HG03135 (cell line): ENCODE measurements around the gene MYO18A.
"Not testable (repeated sequence)": the region's sequence is repeated elsewhere in the genome, so short reads cannot be mapped to it uniquely, and the experiment has no call there.

Experiments used
- ATAC-seq: cut with Tn5 transposase; IDR thresholded peaks from one replicate; pipeline ENCODE4 v1.9.1; 2021; ENCODE audit warnings: mild to moderate bottlenecking, moderate library complexity; ENCODE audit not compliant: unreplicated experiment

Gene MYO18A

GRCh38 chr17:29108823-29109476, 71.2 kb downstream of the MYO18A start:
- ATAC-seq: no peak

GRCh38 chr17:29107933-29108822, 72.0 kb downstream of the MYO18A start:
- ATAC-seq: no peak

GRCh38 chr17:29107084-29107483, 73.1 kb downstream of the MYO18A start:
- ATAC-seq: no peak

- no peak for ATAC-seq
These were observed 76.9 kb downstream of the MYO18A start for GRCh38 chr17:29103341-29103740.

GRCh38 chr17:29102741-29103181, 77.4 kb downstream of the MYO18A start:
- no peak for ATAC-seq

- ATAC-seq: no peak
These were observed 78.2 kb downstream of the MYO18A start for GRCh38 chr17:29102046-29102445.

GRCh38 chr17:29100296-29100695, 79.9 kb downstream of the MYO18A start:
- no peak for ATAC-seq

- no peak for ATAC-seq
These were observed 80.7 kb downstream of the MYO18A start for GRCh38 chr17:29099527-29099926.

- no peak for ATAC-seq
These were observed 84.1 kb downstream of the MYO18A start for GRCh38 chr17:29096094-29096493.

GRCh38 chr17:29095439-29095838, 84.8 kb downstream of the MYO18A start:
- ATAC-seq: no peak

GRCh38 chr17:29094101-29094708, 86.0 kb downstream of the MYO18A start:
- ATAC-seq: no peak

- no peak for ATAC-seq
These were observed 86.9 kb downstream of the MYO18A start for GRCh38 chr17:29093090-29093871.

- ATAC-seq: no peak
These were observed 88.5 kb downstream of the MYO18A start for GRCh38 chr17:29091606-29092289.

- no peak for ATAC-seq
These were observed 89.2 kb downstream of the MYO18A start for GRCh38 chr17:29090750-29091605.

GRCh38 chr17:29090108-29090507, 90.1 kb downstream of the MYO18A start:
- ATAC-seq: no peak

- no peak for ATAC-seq
These were observed 90.6 kb downstream of the MYO18A start for GRCh38 chr17:29089601-29090044.

GRCh38 chr17:29088782-29089181, 91.4 kb downstream of the MYO18A start:
- not testable (repeated sequence) for ATAC-seq

- ATAC-seq: no peak
These were observed 93.4 kb downstream of the MYO18A start for GRCh38 chr17:29086628-29087332.

- no peak for ATAC-seq
These were observed 95.0 kb downstream of the MYO18A start for GRCh38 chr17:29085223-29085622.
